Spleen (tissue), 3 donors: ENCODE data around the gene GRK4.

ENCODE experiments used
- POLR2A ChIP-seq, 3 donors: fragments of 450-650 bp; IDR thresholded peaks; one replicate each; pipeline ENCODE4 v1.5.1; 2017; ENCODE audit warnings: antibody characterized with exemption in 3 of 3, mild to moderate bottlenecking in 1 of 3
- POLR2AphosphoS5 ChIP-seq, 3 donors: sonication (generic); formaldehyde crosslinking; IDR thresholded peaks; one replicate each; pipeline ENCODE4 v1.5.1; 2017; ENCODE audit warnings: antibody characterized with exemption in 3 of 3

DNA sequence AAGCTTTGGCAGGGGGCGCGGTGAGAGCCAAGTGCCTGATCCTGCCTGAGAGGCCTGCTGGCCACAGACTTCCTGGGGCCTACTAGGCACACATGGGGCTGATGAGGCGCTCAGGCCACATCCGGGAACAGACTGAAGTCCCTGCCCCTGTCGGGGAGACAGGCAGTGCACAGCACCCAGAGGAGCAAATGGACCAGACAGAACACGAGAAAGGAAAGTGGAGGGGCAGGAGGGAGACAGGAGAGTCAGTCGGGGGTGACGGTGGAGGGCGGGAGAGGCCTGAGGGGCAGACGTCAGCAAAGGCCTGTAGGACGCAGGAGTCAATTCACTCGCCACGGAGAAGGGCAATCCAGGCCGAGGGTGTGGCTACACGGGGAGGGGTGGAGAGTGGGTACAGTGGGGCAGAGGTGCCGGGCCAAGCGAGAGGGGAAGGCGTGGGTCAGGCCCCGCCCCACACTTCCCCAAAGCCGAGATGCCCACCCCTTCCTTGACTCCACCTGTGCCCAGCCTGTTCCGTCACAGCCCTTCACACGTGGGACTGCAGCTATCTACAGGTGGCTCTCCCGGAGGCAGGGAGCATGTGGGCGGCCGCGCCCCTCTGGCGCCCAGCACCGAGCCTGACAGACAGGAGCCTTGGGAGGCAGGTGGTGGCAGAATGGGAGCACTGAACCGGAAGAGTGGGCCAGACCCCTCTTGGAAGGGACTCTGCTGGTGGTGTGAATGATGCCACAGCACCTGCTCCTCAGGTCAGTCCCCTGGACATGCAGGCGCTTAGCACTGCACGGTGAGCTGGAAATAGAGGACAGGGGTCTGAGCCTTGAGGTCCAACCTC, 20.6 kb upstream of the GRK4 start:
- TF ChIP-seq POLR2A (IDR thresholded peaks at IDR 0.05) (no peak), POLR2AphosphoS5 (IDR thresholded peaks at IDR 0.05) (peak in 2 of 3 donors; percentile 33 to 68)
